Glutamatergic neuron (in vitro differentiated cells): ENCODE data around the gene DOCK3. TPM values are rescaled to one million over a fixed set of nuclear protein-coding genes. Genes with fewer than 3 reads are reported as not detected.
"Not testable (repeated sequence)": the region's sequence is repeated elsewhere in the genome, so short reads cannot be mapped to it uniquely, and the experiment has no call there.

Experiments
- DNase-seq: peaks from one replicate; pipeline ENCODE4 v3.0.0; 2022
- H3K27ac Mint-ChIP-seq: one replicate; pipeline ENCODE4 v1.8.0; 2020; ENCODE audit warnings: mild to moderate bottlenecking, mixed read lengths, inconsistent platforms; ENCODE audit not compliant: unreplicated experiment
- H3K27me3 Mint-ChIP-seq: one replicate; pipeline ENCODE4 v1.8.0; 2020; ENCODE audit warnings: mild to moderate bottlenecking, moderate library complexity, mixed read lengths, inconsistent platforms; ENCODE audit not compliant: unreplicated experiment
- H3K36me3 Mint-ChIP-seq: one replicate; pipeline ENCODE4 v1.8.0; 2020; ENCODE audit warnings: mild to moderate bottlenecking, mixed read lengths, inconsistent platforms; ENCODE audit not compliant: unreplicated experiment
- H3K4me1 Mint-ChIP-seq: one replicate; pipeline ENCODE4 v1.8.0; 2020; ENCODE audit warnings: mild to moderate bottlenecking, low read depth, mixed read lengths, inconsistent platforms; ENCODE audit not compliant: unreplicated experiment
- H3K4me3 Mint-ChIP-seq: one replicate; pipeline ENCODE4 v1.8.0; 2020; ENCODE audit warnings: mild to moderate bottlenecking, mixed read lengths, inconsistent platforms; ENCODE audit not compliant: unreplicated experiment
- H3K9me3 Mint-ChIP-seq: one replicate; pipeline ENCODE4 v1.8.0; 2020; ENCODE audit warnings: mild to moderate bottlenecking, moderate library complexity, mixed read lengths, inconsistent platforms; ENCODE audit not compliant: unreplicated experiment
- CTCF ChIP-seq: fragments of 200-600 bp; sonication (generic); IDR thresholded peaks from one replicate; pipeline ENCODE4 v1.5.0; 2021; ENCODE audit not compliant: partially characterized antibody, unreplicated experiment
- total RNA-seq: library from RNA; stranded (reverse); fragmentation: NEBNext Ultra II Directional; extraction: Animal tissue kit (Norgen Biotek cat#: 25700); gene quantifications from one replicate; pipeline ENCODE4 v1.2.1, GENCODE V29; 2021; ENCODE audit not compliant: unreplicated experiment

Gene DOCK3
- total RNA-seq, 1 donor from 2014 or later: 13.4 TPM

GRCh38 chr3:50953825-50954414, 279.2 kb downstream of the DOCK3 start:
- no peaks in the 10 kb centered on the region for H3K27me3 Mint-ChIP-seq
- H3K36me3 Mint-ChIP-seq: no peaks in the 10 kb centered on the region
- H3K4me1 Mint-ChIP-seq: no peaks in the 10 kb centered on the region
- no peak overlapping the region for H3K4me3 Mint-ChIP-seq
- TF ChIP-seq CTCF: no peak
- H3K9me3 Mint-ChIP-seq: no peaks in the 10 kb centered on the region
- H3K27ac Mint-ChIP-seq: no peak overlapping the region
- no peak for DNase-seq

GRCh38 chr3:50961386-50961785, 286.7 kb downstream of the DOCK3 start:
- no peaks in the 10 kb centered on the region for H3K27me3 Mint-ChIP-seq
- no peak overlapping the region for H3K27ac Mint-ChIP-seq
- no peaks in the 10 kb centered on the region for H3K9me3 Mint-ChIP-seq
- no peak overlapping the region for H3K4me3 Mint-ChIP-seq
- no peaks in the 10 kb centered on the region for H3K4me1 Mint-ChIP-seq
- DNase-seq: no peak
- no peaks in the 10 kb centered on the region for H3K36me3 Mint-ChIP-seq
- no peak for TF ChIP-seq CTCF

GRCh38 chr3:50971487-50971924, 296.8 kb downstream of the DOCK3 start:
- H3K4me1 Mint-ChIP-seq: no peaks in the 10 kb centered on the region
- no peak overlapping the region for H3K4me3 Mint-ChIP-seq
- no peaks in the 10 kb centered on the region for H3K9me3 Mint-ChIP-seq
- no peak for DNase-seq
- peak; percentile 93 for TF ChIP-seq CTCF
- no peaks in the 10 kb centered on the region for H3K36me3 Mint-ChIP-seq
- H3K27me3 Mint-ChIP-seq: no peaks in the 10 kb centered on the region
- H3K27ac Mint-ChIP-seq: no peak overlapping the region

GRCh38 chr3:50972029-50972428, 297.3 kb downstream of the DOCK3 start:
- Mint-ChIP-seq H3K36me3 (no peaks in the 10 kb centered on the region), H3K27me3 (no peaks in the 10 kb centered on the region), H3K4me1 (no peaks in the 10 kb centered on the region), H3K4me3 (no peak overlapping the region), H3K27ac (no peak overlapping the region), H3K9me3 (no peaks in the 10 kb centered on the region)
- no peak for TF ChIP-seq CTCF
- DNase-seq: no peak

GRCh38 chr3:50978586-50978985, 303.9 kb downstream of the DOCK3 start:
- H3K27ac Mint-ChIP-seq: not testable (repeated sequence)

More at GRCh38 chr3:50978586-50978985, 303.9 kb downstream of the DOCK3 start:
- H3K4me3 Mint-ChIP-seq, H3K4me1 Mint-ChIP-seq, DNase-seq, H3K36me3 Mint-ChIP-seq, H3K27me3 Mint-ChIP-seq: not testable (repeated sequence)
- H3K9me3 Mint-ChIP-seq: peaks cover 10% of the 10 kb centered on the region
